CD4-positive, alpha-beta T cell (primary cell): ENCODE results near the gene KLHL3. TPM values are rescaled to one million over a fixed set of nuclear protein-coding genes. Genes with fewer than 3 reads are reported as not detected.
A peak's percentile ranks its signal among the peaks of the same experiment; 100 is the strongest.

ENCODE experiments used
- ATAC-seq: fragments of 200-7000 bp; cut with Tn5 transposase; one replicate; pipeline ENCODE4 v1.10.0; 2022; ENCODE audit warnings: mild to moderate bottlenecking; ENCODE audit not compliant: poor library complexity
- CTCF ChIA-PET: fragments of 350-600 bp; sonication (Branson Sonifier 250); formaldehyde crosslinking; loops from one replicate; lab custom pipeline; 2021; ENCODE audit warnings: antibody characterized with exemption, inconsistent platforms; lab: Charles Lee
- POLR2A ChIA-PET: fragments of 350-600 bp; sonication (Branson Sonifier 250); formaldehyde crosslinking; loops from one replicate; lab custom pipeline; 2021; ENCODE audit warnings: antibody characterized with exemption, inconsistent platforms; lab: Charles Lee
- DNase-seq, 14 experiments: peaks; one replicate each; pipeline ENCODE4 v3.0.0-alpha.2; 2013 to 2020; ENCODE audit warnings: mixed read lengths in 2 of 14
- H3K27ac ChIP-seq, 2 donors: one replicate each; pipeline versions ENCODE4 v1.5.1 to v1.7.0; 2013; ENCODE audit warnings: low read length in 2 of 2, low read depth in 1 of 2, mild to moderate bottlenecking in 1 of 2
- H3K27me3 ChIP-seq, 2 experiments: 1 replicate in 1 of 2; 2 replicates in 1 of 2; pipeline versions ENCODE4 v1.6.1 to v1.7.0; 2013; ENCODE audit warnings: low read length in 2 of 2, control low read depth in 1 of 2, mild to moderate bottlenecking in 1 of 2, moderate library complexity in 1 of 2; ENCODE audit not compliant: insufficient read depth in 2 of 2, control insufficient read depth in 1 of 2
- H3K36me3 ChIP-seq: one replicate; pipeline ENCODE4 v1.6.1; 2013; ENCODE audit warnings: low read length, control low read depth; ENCODE audit not compliant: insufficient read depth
- H3K4me1 ChIP-seq: one replicate; pipeline ENCODE4 v1.6.1; 2013; ENCODE audit warnings: low read length, control low read depth; ENCODE audit not compliant: insufficient read depth
- H3K4me3 ChIP-seq: one replicate; pipeline ENCODE4 v1.5.1; 2013; ENCODE audit warnings: mild to moderate bottlenecking, low read length, moderate library complexity
- H3K9me3 ChIP-seq, 2 experiments: 1 replicate in 1 of 2; 2 replicates in 1 of 2; pipeline versions ENCODE4 v1.6.1 to v1.7.0; 2013; ENCODE audit warnings: low read length in 2 of 2, mild to moderate bottlenecking in 2 of 2, control low read depth in 1 of 2, moderate library complexity in 1 of 2; ENCODE audit not compliant: control insufficient read depth in 1 of 2, insufficient read depth in 1 of 2
- H3K27ac Mint-ChIP-seq: one replicate; pipeline ENCODE4 v1.8.0; 2020; ENCODE audit warnings: mixed read lengths
- H3K27me3 Mint-ChIP-seq: one replicate; pipeline ENCODE4 v1.8.0; 2021; ENCODE audit warnings: mixed read lengths
- H3K36me3 Mint-ChIP-seq: one replicate; pipeline ENCODE4 v1.8.0; 2021; ENCODE audit warnings: low read depth, mixed read lengths
- H3K4me1 Mint-ChIP-seq: one replicate; pipeline ENCODE4 v1.8.0; 2021; ENCODE audit warnings: low read depth, mixed read lengths
- H3K4me3 Mint-ChIP-seq: one replicate; pipeline ENCODE4 v1.8.0; 2020; ENCODE audit warnings: mild to moderate bottlenecking, mixed read lengths
- H3K9me3 Mint-ChIP-seq: one replicate; pipeline ENCODE4 v1.8.0; 2020; ENCODE audit warnings: mixed read lengths
- intact Hi-C, 2 experiments: fragments of 100-400 bp; cut with DNase I in 1 of 2; cut with micrococcal nuclease in 1 of 2; formaldehyde crosslinking; loops; one replicate each; pipeline versions ENCODE4 v1.15.1 to v1.9.0; 2023 to 2025; cut with DNase I, micrococcal nuclease
- total RNA-seq, 174 experiments: library from RNA in 2 of 174; stranded (reverse) in 2 of 174; gene quantifications; one replicate each; pipeline ENCODE4 v1.2.3 and lab custom pipeline; 2021 to 2026
- TF ChIP-seq, protein P1 (sequence below): fragments of 200-600 bp; IDR thresholded peaks from one replicate; pipeline ENCODE4 v1.8.0; 2022; ENCODE audit warnings: antibody characterized with exemption, mild to moderate bottlenecking

The KLHL3 gene
- total RNA-seq, 2 experiments from 2014 or later = 22.0 to 25.9 TPM

DNA sequence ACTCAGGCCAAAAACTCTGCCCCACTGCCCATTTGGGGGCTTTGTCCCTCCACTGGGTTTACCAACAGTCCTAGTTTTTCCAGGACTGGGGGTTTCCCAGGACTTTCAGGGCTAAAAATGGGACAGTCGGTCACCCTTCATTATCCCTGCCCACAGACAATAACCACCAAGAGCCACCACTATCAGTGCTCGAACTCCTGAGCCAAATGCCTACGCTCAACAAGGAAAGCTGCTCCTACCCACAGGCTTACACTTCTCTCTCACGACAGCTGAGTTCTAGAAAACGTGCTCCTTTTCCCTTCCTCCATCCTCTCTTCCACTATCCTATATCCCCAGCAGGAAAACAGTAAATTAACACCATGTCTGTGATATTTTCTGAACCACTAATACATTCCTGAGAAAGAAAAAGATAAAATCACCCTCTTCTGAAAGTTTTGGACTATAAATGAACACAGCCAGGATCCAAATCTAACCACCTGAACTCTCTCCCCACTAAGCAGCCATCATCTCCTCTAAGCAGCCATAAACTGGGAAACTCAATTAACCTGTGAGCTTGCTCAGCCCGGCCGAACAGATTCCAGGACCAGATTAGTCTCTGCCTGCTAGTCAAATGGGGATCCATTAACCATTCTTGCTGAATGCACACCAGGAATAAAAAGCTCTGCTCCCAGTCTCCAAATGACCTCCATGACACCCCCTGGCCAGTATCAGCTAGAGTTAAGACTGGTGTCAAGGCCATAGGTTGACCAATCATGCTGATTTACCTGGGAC is 41.8 kb downstream of the KLHL3 start:
- Mint-ChIP-seq H3K27me3 (no peaks in the 10 kb centered on the region), H3K27ac (peak overlapping the region; percentile 88), H3K4me3 (no peak overlapping the region), H3K9me3 (no peaks in the 10 kb centered on the region), H3K4me1 (peaks cover 67% of the 10 kb centered on the region), H3K36me3 (peaks cover 61% of the 10 kb centered on the region)
- Histone ChIP-seq H3K27me3 (no peaks in the 10 kb centered on the region), H3K9me3 (no peaks in the 10 kb centered on the region), H3K36me3 (peaks cover 7% of the 10 kb centered on the region), H3K4me3 (no peak overlapping the region), H3K4me1 (peaks cover 50% of the 10 kb centered on the region), H3K27ac (no peak overlapping the region)
- CTCF ChIA-PET = interaction anchor here (0.7 to 1.7 kb wide), 3 partner anchors 34 to 65 kb away, joined by 3 to 7 read pairs (median 6); no protein-coding TSS in a partner anchor
- no peak for ATAC-seq
- POLR2A ChIA-PET = interaction anchor here (0.8 to 6.0 kb wide), 7 partner anchors 8 to 60 kb away, joined by 3 to 63 read pairs (median 3); partner anchors contain the start of genes HNRNPA0 and KLHL3
- intact Hi-C loops = no loop called here
- DNase-seq = no peak
- TF ChIP-seq, protein P1, sequence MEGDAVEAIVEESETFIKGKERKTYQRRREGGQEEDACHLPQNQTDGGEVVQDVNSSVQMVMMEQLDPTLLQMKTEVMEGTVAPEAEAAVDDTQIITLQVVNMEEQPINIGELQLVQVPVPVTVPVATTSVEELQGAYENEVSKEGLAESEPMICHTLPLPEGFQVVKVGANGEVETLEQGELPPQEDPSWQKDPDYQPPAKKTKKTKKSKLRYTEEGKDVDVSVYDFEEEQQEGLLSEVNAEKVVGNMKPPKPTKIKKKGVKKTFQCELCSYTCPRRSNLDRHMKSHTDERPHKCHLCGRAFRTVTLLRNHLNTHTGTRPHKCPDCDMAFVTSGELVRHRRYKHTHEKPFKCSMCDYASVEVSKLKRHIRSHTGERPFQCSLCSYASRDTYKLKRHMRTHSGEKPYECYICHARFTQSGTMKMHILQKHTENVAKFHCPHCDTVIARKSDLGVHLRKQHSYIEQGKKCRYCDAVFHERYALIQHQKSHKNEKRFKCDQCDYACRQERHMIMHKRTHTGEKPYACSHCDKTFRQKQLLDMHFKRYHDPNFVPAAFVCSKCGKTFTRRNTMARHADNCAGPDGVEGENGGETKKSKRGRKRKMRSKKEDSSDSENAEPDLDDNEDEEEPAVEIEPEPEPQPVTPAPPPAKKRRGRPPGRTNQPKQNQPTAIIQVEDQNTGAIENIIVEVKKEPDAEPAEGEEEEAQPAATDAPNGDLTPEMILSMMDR = no peak

- Histone ChIP-seq H3K9me3 (no peaks in the 10 kb centered on the region), H3K4me1 (peaks cover 50% of the 10 kb centered on the region), H3K36me3 (peaks cover 12% of the 10 kb centered on the region), H3K4me3 (no peak overlapping the region), H3K27me3 (no peaks in the 10 kb centered on the region), H3K27ac (no peak overlapping the region)
- Mint-ChIP-seq H3K4me3 (no peak overlapping the region), H3K27ac (peak overlapping the region; percentile 88), H3K27me3 (no peaks in the 10 kb centered on the region), H3K4me1 (peaks cover 60% of the 10 kb centered on the region), H3K9me3 (no peaks in the 10 kb centered on the region), H3K36me3 (peaks cover 63% of the 10 kb centered on the region)
- no peak for ATAC-seq
- TF ChIP-seq, protein P1 = no peak
- DNase-seq = no peak
- ChIA-PET CTCF (interaction anchor here (0.7 to 1.0 kb wide), 3 partner anchors 33 to 64 kb away, joined by 3 read pairs; no protein-coding TSS in a partner anchor), POLR2A (interaction anchor here (1.1 to 6.0 kb wide), 4 partner anchors 27 to 60 kb away, joined by 3 to 63 read pairs (median 4); partner anchors contain the start of gene HNRNPA0)
- intact Hi-C loops = no loop called here
Observed at GRCh38 chr5:137693307-137693950, 42.5 kb downstream of the KLHL3 start.

GRCh38 chr5:137689306-137689705 is 46.6 kb downstream of the KLHL3 start:
- H3K36me3 ChIP-seq = peaks cover 29% of the 10 kb centered on the region
- Mint-ChIP-seq H3K4me1 (peaks cover 19% of the 10 kb centered on the region), H3K9me3 (no peaks in the 10 kb centered on the region), H3K27ac (no peak overlapping the region), H3K4me3 (no peak overlapping the region), H3K36me3 (peaks cover 69% of the 10 kb centered on the region), H3K27me3 (no peaks in the 10 kb centered on the region)
- intact Hi-C loops = no loop called here
- TF ChIP-seq, protein P1 = no peak
- no peaks in the 10 kb centered on the region for H3K27me3 ChIP-seq
- H3K27ac ChIP-seq = no peak overlapping the region
- peaks cover 10% of the 10 kb centered on the region for H3K4me1 ChIP-seq
- no peak for ATAC-seq
- H3K9me3 ChIP-seq = no peaks in the 10 kb centered on the region
- DNase-seq = no peak
- ChIA-PET CTCF (no interaction called here), POLR2A (no interaction called here)
- no peak overlapping the region for H3K4me3 ChIP-seq
